NT2/D1 (cell line): Measurements from ENCODE around the gene PXT1.

Source experiments
- SUZ12 ChIP-seq: IDR thresholded peaks from 2 replicates; pipeline ENCODE4 v1.6.1; 2011; ENCODE audit not compliant: insufficient read length, insufficient read depth; ENCODE audit errors: extremely low read depth
- YY1 ChIP-seq: IDR thresholded peaks from 2 replicates; pipeline ENCODE4 v1.6.1; 2011; ENCODE audit not compliant: insufficient read length, insufficient read depth
- ZNF274 ChIP-seq: IDR thresholded peaks from 2 replicates; pipeline ENCODE4 v1.6.1; 2011; ENCODE audit warnings: mild to moderate bottlenecking, low read depth, low read length

DNA sequence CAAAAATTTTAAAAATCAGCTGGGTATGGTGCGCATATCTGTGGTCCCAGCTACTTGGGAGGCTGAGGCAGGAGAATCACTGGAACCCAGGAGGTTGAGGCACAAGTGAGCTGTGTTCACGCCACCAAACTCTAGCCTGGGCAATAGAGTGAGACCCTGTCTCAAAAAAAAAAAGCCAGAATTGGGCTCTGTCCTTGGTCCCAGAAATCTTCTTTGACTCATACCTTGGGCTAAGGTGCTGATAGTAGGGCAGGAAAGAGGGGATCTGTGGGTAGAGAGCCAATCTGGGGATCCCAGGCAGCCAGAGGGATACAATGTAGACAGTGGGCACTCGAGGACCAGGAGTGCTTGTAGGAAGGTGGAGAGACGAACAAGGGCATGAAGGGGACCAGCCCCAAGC lies 68.5 kb downstream of the PXT1 start:
- TF ChIP-seq YY1 (no peak), ZNF274 (no peak), SUZ12 (no peak)
